GM23248 (cell line): ENCODE data around the gene TMEM117. TPM values are rescaled to one million over a fixed set of nuclear protein-coding genes. Genes with fewer than 3 reads are reported as not detected.

ENCODE experiments used
- DNase-seq: peaks from one replicate; pipeline ENCODE4 v3.0.0-alpha.2; 2015
- H2AFZ ChIP-seq: fragments of 200-600 bp; sonication (generic); 2 replicates; pipeline ENCODE4 v1.6.1; 2016; ENCODE audit warnings: antibody characterized with exemption
- H3F3A ChIP-seq: fragments of 200-600 bp; sonication (generic); 2 replicates; pipeline ENCODE4 v1.6.1; 2016; ENCODE audit warnings: mild to moderate bottlenecking, antibody characterized with exemption, mixed run types; ENCODE audit not compliant: insufficient read depth
- H3K27ac ChIP-seq: fragments of 200-600 bp; sonication (generic); 2 replicates; pipeline ENCODE4 v1.5.1; 2016; ENCODE audit warnings: mild to moderate bottlenecking
- H3K27me3 ChIP-seq: fragments of 200-600 bp; sonication (generic); replicated peaks from 2 replicates; pipeline ENCODE4 v1.6.1; 2016; ENCODE audit warnings: mild to moderate bottlenecking; ENCODE audit not compliant: insufficient read depth
- H3K36me3 ChIP-seq: fragments of 200-600 bp; sonication (generic); 2 replicates; pipeline ENCODE4 v1.6.1; 2016; ENCODE audit warnings: low read depth, mild to moderate bottlenecking
- H3K4me1 ChIP-seq: fragments of 200-600 bp; sonication (generic); 2 replicates; pipeline ENCODE4 v1.6.1; 2016; ENCODE audit warnings: mild to moderate bottlenecking; ENCODE audit not compliant: insufficient read depth
- H3K4me2 ChIP-seq: fragments of 200-600 bp; sonication (generic); one replicate; pipeline ENCODE4 v1.6.1; 2016; ENCODE audit warnings: mild to moderate bottlenecking; ENCODE audit not compliant: unreplicated experiment
- H3K4me3 ChIP-seq: fragments of 200-600 bp; sonication (generic); 2 replicates; pipeline ENCODE4 v1.5.1; 2016; ENCODE audit warnings: mild to moderate bottlenecking
- H3K79me2 ChIP-seq: fragments of 200-600 bp; sonication (generic); 2 replicates; pipeline ENCODE4 v1.6.1; 2016; ENCODE audit warnings: mild to moderate bottlenecking; ENCODE audit not compliant: insufficient read depth
- H3K9ac ChIP-seq: fragments of 200-600 bp; sonication (generic); 2 replicates; pipeline ENCODE4 v1.6.1; 2016; ENCODE audit warnings: mild to moderate bottlenecking
- H3K9me2 ChIP-seq: fragments of 200-600 bp; sonication (generic); 2 replicates; pipeline ENCODE4 v1.6.1; 2016; ENCODE audit warnings: mixed run types, mild to moderate bottlenecking, moderate library complexity; ENCODE audit not compliant: insufficient read depth
- H3K9me3 ChIP-seq: fragments of 200-600 bp; sonication (generic); one replicate; pipeline ENCODE4 v1.6.1; 2017; ENCODE audit warnings: low read depth
- H4K20me1 ChIP-seq: fragments of 200-600 bp; sonication (generic); 2 replicates; pipeline ENCODE4 v1.6.0; 2016; ENCODE audit not compliant: insufficient read depth
- EZH2 ChIP-seq: fragments of 200-600 bp; sonication (generic); IDR thresholded peaks from 2 replicates; pipeline ENCODE4 v1.6.1; 2018; ENCODE audit warnings: antibody characterized with exemption, mild to moderate bottlenecking; ENCODE audit not compliant: insufficient read depth, poor library complexity, severe bottlenecking
- EZH2phosphoT487 ChIP-seq: fragments of 200-600 bp; sonication (generic); IDR thresholded peaks from 2 replicates; pipeline ENCODE4 v1.6.1; 2018; ENCODE audit warnings: antibody characterized with exemption, moderate library complexity, mild to moderate bottlenecking, low read depth; ENCODE audit not compliant: insufficient read depth
- WGBS, 2 experiments: methylation state at CpG; one replicate each; pipeline ENCODE4 v1.1.6; 2015 to 2017; ENCODE audit warnings: low lambda C conversion rate in 2 of 2, low coverage in 1 of 2; ENCODE audit errors: missing lambda C conversion rate in 2 of 2; 5-methylcytosine and 5-hydroxymethylcytosine counted together
- in situ Hi-C: fragments of 300-500 bp; cut with MboI; formaldehyde crosslinking; loops from 2 replicates; pipeline ENCODE4 v1.15.0; 2020
- polyA plus RNA-seq: library from polyadenylated mRNA; unstranded; fragments of >200 nt; fragmentation: Nextera tagmentation; extraction: Ambion mirVana; gene quantifications from 2 replicates; pipeline ENCODE4 v1.2.1, GENCODE V29; 2016
- total RNA-seq: library from RNA; depleted of rRNA; stranded (reverse); fragments of >200 nt; shearing (Covaris generic); gene quantifications from 2 replicates; pipeline ENCODE4 v1.2.3, GENCODE V29; 2014

TMEM117 gene
- total and polyA plus RNA-seq, 2 experiments from 2014 or later: 12.1 to 19.1 TPM

GRCh38 chr12:43912859-43913258 is 77.0 kb downstream of the TMEM117 start:
- Histone ChIP-seq H4K20me1 (no peaks in the 10 kb centered on the region), H3K9ac (no peak overlapping the region), H3K27ac (no peak overlapping the region), H3F3A (no peaks in the 10 kb centered on the region), H3K36me3 (no peaks in the 10 kb centered on the region), H3K4me1 (no peaks in the 10 kb centered on the region), H3K9me3 (no peaks in the 10 kb centered on the region), H2AFZ (no peak overlapping the region), H3K4me3 (no peak overlapping the region), H3K4me2 (no peak overlapping the region), H3K27me3 (no peaks in the 10 kb centered on the region), H3K9me2 (no peaks in the 10 kb centered on the region), H3K79me2 (no peaks in the 10 kb centered on the region)
- 0 to 12% methylated on average over 1 of the region's 1 CpG for WGBS, 2 experiments
- TF ChIP-seq EZH2: no peak
- no peak for TF ChIP-seq EZH2phosphoT487
- in situ Hi-C loops: no loop called here
- no peak for DNase-seq

- no peaks in the 10 kb centered on the region for H3F3A ChIP-seq
- no peaks in the 10 kb centered on the region for H3K9me2 ChIP-seq
- in situ Hi-C loops: no loop called here
- no peak overlapping the region for H3K4me2 ChIP-seq
- no peak overlapping the region for H3K9ac ChIP-seq
- no peaks in the 10 kb centered on the region for H3K79me2 ChIP-seq
- DNase-seq: no peak
- no peak overlapping the region for H3K27ac ChIP-seq
- no peak for TF ChIP-seq EZH2phosphoT487
- TF ChIP-seq EZH2: no peak
- 82 to 86% methylated on average over 4 of the region's 4 CpGs for WGBS, 2 experiments
- no peaks in the 10 kb centered on the region for H3K27me3 ChIP-seq
- no peaks in the 10 kb centered on the region for H3K9me3 ChIP-seq
- no peaks in the 10 kb centered on the region for H3K36me3 ChIP-seq
- no peak overlapping the region for H3K4me3 ChIP-seq
- H4K20me1 ChIP-seq: no peaks in the 10 kb centered on the region
- H3K4me1 ChIP-seq: no peaks in the 10 kb centered on the region
- H2AFZ ChIP-seq: no peak overlapping the region
Observed at GRCh38 chr12:43914391-43914790, 78.5 kb downstream of the TMEM117 start.

GRCh38 chr12:43914923-43915468 is 79.1 kb downstream of the TMEM117 start:
- Histone ChIP-seq H3K9me2 (no peaks in the 10 kb centered on the region), H3K4me2 (no peak overlapping the region), H4K20me1 (no peaks in the 10 kb centered on the region), H3K9ac (no peak overlapping the region), H3K36me3 (no peaks in the 10 kb centered on the region), H3K27ac (no peak overlapping the region), H3K4me1 (no peaks in the 10 kb centered on the region), H3K79me2 (no peaks in the 10 kb centered on the region), H2AFZ (no peak overlapping the region), H3K27me3 (no peaks in the 10 kb centered on the region), H3K9me3 (no peaks in the 10 kb centered on the region), H3K4me3 (no peak overlapping the region), H3F3A (no peaks in the 10 kb centered on the region)
- in situ Hi-C loops: no loop called here
- WGBS, 2 experiments: 74 to 76% methylated on average over 3 of the region's 3 CpGs
- peak; percentile 21 for DNase-seq
- TF ChIP-seq EZH2: no peak
- TF ChIP-seq EZH2phosphoT487: no peak

- in situ Hi-C loops: no loop called here
- Histone ChIP-seq H3K27me3 (no peaks in the 10 kb centered on the region), H3K4me1 (peaks cover 15% of the 10 kb centered on the region), H3K4me2 (no peak overlapping the region), H4K20me1 (no peaks in the 10 kb centered on the region), H3K79me2 (no peaks in the 10 kb centered on the region), H3K9me2 (no peaks in the 10 kb centered on the region), H3K9ac (no peak overlapping the region), H3K27ac (no peak overlapping the region), H3K36me3 (no peaks in the 10 kb centered on the region), H3K4me3 (no peak overlapping the region), H2AFZ (no peak overlapping the region), H3K9me3 (no peaks in the 10 kb centered on the region), H3F3A (peaks cover 13% of the 10 kb centered on the region; the same call in 1 of the 2 replicates)
- TF ChIP-seq EZH2phosphoT487 (no peak), EZH2 (no peak)
- 61 to 63% methylated on average over 2 of the region's 2 CpGs for whole genome bisulfite sequencing, 2 experiments
- no peak for DNase-seq
Observed at GRCh38 chr12:43917896-43918295, 82.0 kb downstream of the TMEM117 start.
